ENCODE results near the gene PARD3.

PARD3 gene

DNA sequence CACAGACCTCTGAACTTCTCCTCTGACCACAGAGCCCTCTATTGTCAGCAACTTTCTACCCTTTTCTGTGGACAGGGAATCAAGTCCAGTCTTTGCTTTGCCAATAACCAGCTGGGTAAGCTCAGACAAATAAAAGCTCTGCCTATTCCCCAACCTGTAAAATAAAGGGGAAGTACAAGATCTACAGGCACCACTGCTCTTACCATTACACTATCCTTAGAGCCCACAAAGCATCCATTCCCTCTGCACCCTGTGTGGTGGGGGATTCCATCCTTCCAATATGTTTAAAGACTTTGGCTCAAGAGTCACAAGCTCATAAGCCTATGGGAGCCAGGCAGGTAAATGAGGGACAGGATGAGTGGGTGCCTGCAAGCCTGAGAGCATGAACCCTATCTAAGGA lies 88.2 kb downstream of the PARD3 start:
- H3K27ac ChIP-seq (ENCODE audit: low read length) = no peak overlapping the region
- peaks cover 76% of the 10 kb centered on the region for H4K20me1 ChIP-seq (ENCODE audit: insufficient read depth, low read length)
- no peak overlapping the region for H3K4me2 ChIP-seq (ENCODE audit: insufficient read depth, low read length)
- H3K36me3 ChIP-seq (ENCODE audit: insufficient read depth, low read length) = no peaks in the 10 kb centered on the region
- no peaks in the 10 kb centered on the region for H3K9me3 ChIP-seq (ENCODE audit: insufficient read depth, low read length, severe bottlenecking)
- H3K27me3 ChIP-seq (ENCODE audit: insufficient read depth, low read length, poor library complexity) = no peaks in the 10 kb centered on the region
- no peak overlapping the region for H3K9ac ChIP-seq (ENCODE audit: low read depth, low read length)
- no peak for ATAC-seq (ENCODE audit: insufficient read depth, low read depth)
- no peaks in the 10 kb centered on the region; the same call in 1 of the 2 replicates for H3K4me1 ChIP-seq (ENCODE audit: insufficient read depth, low read length)
- no peak overlapping the region for H2AFZ ChIP-seq (ENCODE audit: low read depth, low read length)
- H3K79me2 ChIP-seq (ENCODE audit: insufficient read depth, low read length) = peaks cover 94% of the 10 kb centered on the region
- no peak overlapping the region for H3K4me3 ChIP-seq (ENCODE audit: low read depth in 1 of 2, low read length in 2 of 2)
- no peak for DNase-seq
- TF ChIP-seq EZH2 (IDR thresholded peaks at IDR 0.05; ENCODE audit: borderline replicate concordance, low read depth, low read length, severe bottlenecking) (no peak), CTCF (IDR thresholded peaks at IDR 0.05; ENCODE audit: borderline replicate concordance, extremely low read depth, low read length, poor library complexity, severe bottlenecking) (no peak)

- Histone ChIP-seq H3K9ac (ENCODE audit: low read depth, low read length) (no peak overlapping the region), H3K27ac (ENCODE audit: low read length) (no peak overlapping the region), H3K9me3 (ENCODE audit: insufficient read depth, low read length, severe bottlenecking) (no peaks in the 10 kb centered on the region), H3K4me1 (ENCODE audit: insufficient read depth, low read length) (peaks cover 12% of the 10 kb centered on the region), H2AFZ (ENCODE audit: low read depth, low read length) (no peak overlapping the region), H3K4me3 (ENCODE audit: low read depth in 1 of 2, low read length in 2 of 2) (no peak overlapping the region), H3K79me2 (ENCODE audit: insufficient read depth, low read length) (peaks cover 94% of the 10 kb centered on the region), H3K4me2 (ENCODE audit: insufficient read depth, low read length) (no peak overlapping the region), H3K27me3 (ENCODE audit: insufficient read depth, low read length, poor library complexity) (no peaks in the 10 kb centered on the region), H3K36me3 (ENCODE audit: insufficient read depth, low read length) (no peaks in the 10 kb centered on the region), H4K20me1 (ENCODE audit: insufficient read depth, low read length) (peaks cover 72% of the 10 kb centered on the region)
- ATAC-seq (ENCODE audit: insufficient read depth, low read depth) (peak; percentile 71), DNase-seq (peak; percentile 40)
- TF ChIP-seq EZH2 (IDR thresholded peaks at IDR 0.05; ENCODE audit: borderline replicate concordance, low read depth, low read length, severe bottlenecking) (no peak), CTCF (IDR thresholded peaks at IDR 0.05; ENCODE audit: borderline replicate concordance, extremely low read depth, low read length, poor library complexity, severe bottlenecking) (peak; percentile 51)
Measured at GRCh38 chr10:34723750-34724149, 91.3 kb downstream of the PARD3 start.

GRCh38 chr10:34722404-34722803 lies 92.7 kb downstream of the PARD3 start:
- Histone ChIP-seq H3K27ac (ENCODE audit: low read length) (no peak overlapping the region), H3K4me2 (ENCODE audit: insufficient read depth, low read length) (no peak overlapping the region), H3K4me3 (ENCODE audit: low read depth in 1 of 2, low read length in 2 of 2) (no peak overlapping the region), H3K4me1 (ENCODE audit: insufficient read depth, low read length) (peaks cover 22% of the 10 kb centered on the region), H4K20me1 (ENCODE audit: insufficient read depth, low read length) (peaks cover 72% of the 10 kb centered on the region), H3K27me3 (ENCODE audit: insufficient read depth, low read length, poor library complexity) (no peaks in the 10 kb centered on the region), H3K36me3 (ENCODE audit: insufficient read depth, low read length) (no peaks in the 10 kb centered on the region), H3K79me2 (ENCODE audit: insufficient read depth, low read length) (peaks cover 92% of the 10 kb centered on the region), H3K9ac (ENCODE audit: low read depth, low read length) (no peak overlapping the region), H2AFZ (ENCODE audit: low read depth, low read length) (no peak overlapping the region), H3K9me3 (ENCODE audit: insufficient read depth, low read length, severe bottlenecking) (no peaks in the 10 kb centered on the region)
- DNase-seq = no peak
- TF ChIP-seq EZH2 (IDR thresholded peaks at IDR 0.05; ENCODE audit: borderline replicate concordance, low read depth, low read length, severe bottlenecking) (no peak), CTCF (IDR thresholded peaks at IDR 0.05; ENCODE audit: borderline replicate concordance, extremely low read depth, low read length, poor library complexity, severe bottlenecking) (no peak)
- ATAC-seq (ENCODE audit: insufficient read depth, low read depth) = no peak
